GM12891 (cell line): ENCODE results near the gene METTL6.

Experiments used
- POLR2A ChIP-seq: IDR thresholded peaks from 2 replicates; pipeline ENCODE4 v1.6.1; 2011; ENCODE audit warnings: low read depth, low read length, control low read depth
- POLR2AphosphoS5 ChIP-seq: IDR thresholded peaks from 2 replicates; pipeline ENCODE4 v1.6.1; 2011; ENCODE audit warnings: low read depth, low read length, control low read depth

DNA sequence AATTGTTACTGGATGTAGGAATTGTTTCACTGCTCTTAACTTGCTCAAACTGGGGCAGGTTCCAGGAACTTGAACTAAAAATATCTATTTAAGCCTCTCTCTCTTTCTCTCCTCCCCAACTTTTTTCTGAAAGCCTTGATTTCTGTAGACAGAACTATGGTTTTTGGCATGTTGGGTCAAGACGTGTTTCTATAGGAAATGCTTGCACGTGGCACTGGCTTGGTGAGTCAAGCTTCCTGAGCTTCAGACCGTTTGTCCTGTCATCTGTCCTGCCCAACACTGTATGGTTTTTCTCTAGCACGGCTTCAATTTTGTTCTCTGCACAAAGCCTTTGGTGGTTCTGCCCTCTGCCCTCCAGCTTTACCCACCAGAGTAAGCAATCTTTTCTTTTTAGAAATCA, 13.5 kb upstream of the METTL6 start:
- no peak for TF ChIP-seq POLR2AphosphoS5
- TF ChIP-seq POLR2A, result no peak
